ENCODE results near the gene METTL6.

DNA sequence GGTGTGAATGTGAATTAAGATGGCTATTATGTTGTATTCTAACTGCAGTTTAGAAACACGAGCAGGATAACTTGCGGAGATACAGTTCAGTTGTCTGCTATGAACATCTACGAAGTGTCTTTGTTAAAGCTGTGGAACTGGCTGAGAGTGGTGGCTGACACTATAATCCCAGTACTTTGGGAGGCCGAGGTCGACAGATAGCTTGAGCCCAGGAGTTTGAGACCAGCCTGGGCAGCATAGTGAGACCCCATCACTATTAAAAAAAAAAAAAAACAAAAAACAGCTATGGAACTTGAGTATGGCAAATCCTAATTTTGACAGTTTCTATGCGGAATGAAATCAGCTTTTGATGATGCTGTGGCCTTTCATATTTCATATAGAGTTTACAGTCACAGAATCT is 1.7 kb upstream of the METTL6 start:
- TF ChIP-seq, protein P1, sequence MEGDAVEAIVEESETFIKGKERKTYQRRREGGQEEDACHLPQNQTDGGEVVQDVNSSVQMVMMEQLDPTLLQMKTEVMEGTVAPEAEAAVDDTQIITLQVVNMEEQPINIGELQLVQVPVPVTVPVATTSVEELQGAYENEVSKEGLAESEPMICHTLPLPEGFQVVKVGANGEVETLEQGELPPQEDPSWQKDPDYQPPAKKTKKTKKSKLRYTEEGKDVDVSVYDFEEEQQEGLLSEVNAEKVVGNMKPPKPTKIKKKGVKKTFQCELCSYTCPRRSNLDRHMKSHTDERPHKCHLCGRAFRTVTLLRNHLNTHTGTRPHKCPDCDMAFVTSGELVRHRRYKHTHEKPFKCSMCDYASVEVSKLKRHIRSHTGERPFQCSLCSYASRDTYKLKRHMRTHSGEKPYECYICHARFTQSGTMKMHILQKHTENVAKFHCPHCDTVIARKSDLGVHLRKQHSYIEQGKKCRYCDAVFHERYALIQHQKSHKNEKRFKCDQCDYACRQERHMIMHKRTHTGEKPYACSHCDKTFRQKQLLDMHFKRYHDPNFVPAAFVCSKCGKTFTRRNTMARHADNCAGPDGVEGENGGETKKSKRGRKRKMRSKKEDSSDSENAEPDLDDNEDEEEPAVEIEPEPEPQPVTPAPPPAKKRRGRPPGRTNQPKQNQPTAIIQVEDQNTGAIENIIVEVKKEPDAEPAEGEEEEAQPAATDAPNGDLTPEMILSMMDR (conservative IDR thresholded peaks at IDR 0.05 in 1 of 2, IDR thresholded peaks at IDR 0.05 in 1 of 2; ENCODE audit: low read depth in 1 of 2, low read length in 2 of 2) = no peak
- TF ChIP-seq EZH2 (IDR thresholded peaks at IDR 0.05; ENCODE audit: low read length, missing control alignments) = no peak
